ENCODE data around the gene MUSTN1. TPM values are rescaled to one million over a fixed set of nuclear protein-coding genes. Genes with fewer than 3 reads are reported as not detected.

The MUSTN1 gene
- total RNA-seq (2014; rRNA removed; shearing (Covaris generic); ENCODE audit: low replicate concordance) = not detected in 2 replicates

- H3K4me3 ChIP-seq = no peak within 1 kb of the TSS
- no peak for DNase-seq
- H3K36me3 ChIP-seq = no peaks in the 10 kb centered on the region
- H3K27me3 ChIP-seq = no peaks in the 10 kb centered on the region
- H3K9me3 ChIP-seq = no peaks in the 10 kb centered on the region
Measured at GRCh38 chr3:52834871-52835501, at the start of gene MUSTN1. Gene MUSTN1, minus strand, starts transcription at chr3:52835019. Its CDS starts 71 bp downstream, at chr3:52834948.

GRCh38 chr3:52882377-52882776, 47.6 kb upstream of the MUSTN1 start:
- DNase-seq = no peak
- Histone ChIP-seq H3K4me3 (no peak overlapping the region), H3K9me3 (no peaks in the 10 kb centered on the region), H3K36me3 (no peaks in the 10 kb centered on the region), H3K27me3 (no peaks in the 10 kb centered on the region)

GRCh38 chr3:52881871-52882270, 47.1 kb upstream of the MUSTN1 start:
- Histone ChIP-seq H3K4me3 (no peak overlapping the region), H3K27me3 (no peaks in the 10 kb centered on the region), H3K9me3 (no peaks in the 10 kb centered on the region), H3K36me3 (no peaks in the 10 kb centered on the region)
- DNase-seq = no peak

- no peak for DNase-seq
- H3K9me3 ChIP-seq = no peaks in the 10 kb centered on the region
- no peaks in the 10 kb centered on the region for H3K27me3 ChIP-seq
- no peaks in the 10 kb centered on the region for H3K36me3 ChIP-seq
- no peak overlapping the region for H3K4me3 ChIP-seq
Measured at GRCh38 chr3:52880474-52880873, 45.7 kb upstream of the MUSTN1 start.

GRCh38 chr3:52880047-52880446, 45.2 kb upstream of the MUSTN1 start:
- no peaks in the 10 kb centered on the region for H3K9me3 ChIP-seq
- no peaks in the 10 kb centered on the region for H3K27me3 ChIP-seq
- H3K36me3 ChIP-seq = no peaks in the 10 kb centered on the region
- no peak overlapping the region for H3K4me3 ChIP-seq
- DNase-seq = no peak

- DNase-seq = no peak
- H3K36me3 ChIP-seq = no peaks in the 10 kb centered on the region
- no peaks in the 10 kb centered on the region for H3K27me3 ChIP-seq
- no peaks in the 10 kb centered on the region for H3K9me3 ChIP-seq
- no peak overlapping the region for H3K4me3 ChIP-seq
Measured at GRCh38 chr3:52879581-52879980, 44.8 kb upstream of the MUSTN1 start.

GRCh38 chr3:52879090-52879489, 44.3 kb upstream of the MUSTN1 start:
- no peak for DNase-seq
- Histone ChIP-seq H3K27me3 (no peaks in the 10 kb centered on the region), H3K36me3 (no peaks in the 10 kb centered on the region), H3K4me3 (no peak overlapping the region), H3K9me3 (no peaks in the 10 kb centered on the region)

- Histone ChIP-seq H3K4me3 (no peak overlapping the region), H3K9me3 (no peaks in the 10 kb centered on the region), H3K27me3 (no peaks in the 10 kb centered on the region), H3K36me3 (no peaks in the 10 kb centered on the region)
- DNase-seq = no peak
Measured at GRCh38 chr3:52877085-52877484, 42.3 kb upstream of the MUSTN1 start.

- H3K36me3 ChIP-seq = no peaks in the 10 kb centered on the region
- H3K4me3 ChIP-seq = no peak overlapping the region
- no peaks in the 10 kb centered on the region for H3K27me3 ChIP-seq
- no peaks in the 10 kb centered on the region for H3K9me3 ChIP-seq
- DNase-seq = no peak
Measured at GRCh38 chr3:52874864-52875587, 40.2 kb upstream of the MUSTN1 start.

- Histone ChIP-seq H3K36me3 (no peaks in the 10 kb centered on the region), H3K27me3 (no peaks in the 10 kb centered on the region), H3K4me3 (no peak overlapping the region), H3K9me3 (no peaks in the 10 kb centered on the region)
- no peak for DNase-seq
Measured at GRCh38 chr3:52874160-52874701, 39.4 kb upstream of the MUSTN1 start.

- H3K27me3 ChIP-seq = no peaks in the 10 kb centered on the region
- H3K36me3 ChIP-seq = no peaks in the 10 kb centered on the region
- no peak overlapping the region for H3K4me3 ChIP-seq
- no peak for DNase-seq
- no peaks in the 10 kb centered on the region for H3K9me3 ChIP-seq
Measured at GRCh38 chr3:52873433-52874159, 38.8 kb upstream of the MUSTN1 start.

- H3K27me3 ChIP-seq = no peaks in the 10 kb centered on the region
- H3K9me3 ChIP-seq = no peaks in the 10 kb centered on the region
- no peak for DNase-seq
- no peaks in the 10 kb centered on the region for H3K36me3 ChIP-seq
- no peak overlapping the region for H3K4me3 ChIP-seq
Measured at GRCh38 chr3:52872245-52872644, 37.4 kb upstream of the MUSTN1 start.

- Histone ChIP-seq H3K9me3 (no peaks in the 10 kb centered on the region), H3K36me3 (no peaks in the 10 kb centered on the region), H3K4me3 (no peak overlapping the region), H3K27me3 (no peaks in the 10 kb centered on the region)
- DNase-seq = no peak
Measured at GRCh38 chr3:52871761-52872160, 36.9 kb upstream of the MUSTN1 start.

GRCh38 chr3:52870471-52870870, 35.7 kb upstream of the MUSTN1 start:
- Histone ChIP-seq H3K9me3 (no peaks in the 10 kb centered on the region), H3K27me3 (no peaks in the 10 kb centered on the region), H3K4me3 (no peak overlapping the region), H3K36me3 (no peaks in the 10 kb centered on the region)
- DNase-seq = no peak

GRCh38 chr3:52866427-52866826, 31.6 kb upstream of the MUSTN1 start:
- H3K27me3 ChIP-seq = no peaks in the 10 kb centered on the region
- H3K36me3 ChIP-seq = no peaks in the 10 kb centered on the region
- no peak for DNase-seq
- H3K9me3 ChIP-seq = no peaks in the 10 kb centered on the region
- no peak overlapping the region for H3K4me3 ChIP-seq

GRCh38 chr3:52865994-52866393, 31.2 kb upstream of the MUSTN1 start:
- no peaks in the 10 kb centered on the region for H3K9me3 ChIP-seq
- H3K4me3 ChIP-seq = no peak overlapping the region
- no peaks in the 10 kb centered on the region for H3K36me3 ChIP-seq
- DNase-seq = no peak
- H3K27me3 ChIP-seq = no peaks in the 10 kb centered on the region

- no peak for DNase-seq
- Histone ChIP-seq H3K36me3 (no peaks in the 10 kb centered on the region), H3K9me3 (no peaks in the 10 kb centered on the region), H3K27me3 (no peaks in the 10 kb centered on the region), H3K4me3 (no peak overlapping the region)
Measured at GRCh38 chr3:52860424-52860768, 25.6 kb upstream of the MUSTN1 start.

Data from MG63 (cell line).